Germinal center (tissue), 1 donor: ENCODE measurements around the gene PTTG1IP.
"Not testable (repeated sequence)": the region's sequence is repeated elsewhere in the genome, so short reads cannot be mapped to it uniquely, and the experiment has no call there.

Experiments used
- DNase-seq: peaks from one replicate; pipeline ENCODE4 v3.0.0; 2012; ENCODE audit warnings: mixed read lengths, low spot score

PTTG1IP gene, protein sequence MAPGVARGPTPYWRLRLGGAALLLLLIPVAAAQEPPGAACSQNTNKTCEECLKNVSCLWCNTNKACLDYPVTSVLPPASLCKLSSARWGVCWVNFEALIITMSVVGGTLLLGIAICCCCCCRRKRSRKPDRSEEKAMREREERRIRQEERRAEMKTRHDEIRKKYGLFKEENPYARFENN

DNA sequence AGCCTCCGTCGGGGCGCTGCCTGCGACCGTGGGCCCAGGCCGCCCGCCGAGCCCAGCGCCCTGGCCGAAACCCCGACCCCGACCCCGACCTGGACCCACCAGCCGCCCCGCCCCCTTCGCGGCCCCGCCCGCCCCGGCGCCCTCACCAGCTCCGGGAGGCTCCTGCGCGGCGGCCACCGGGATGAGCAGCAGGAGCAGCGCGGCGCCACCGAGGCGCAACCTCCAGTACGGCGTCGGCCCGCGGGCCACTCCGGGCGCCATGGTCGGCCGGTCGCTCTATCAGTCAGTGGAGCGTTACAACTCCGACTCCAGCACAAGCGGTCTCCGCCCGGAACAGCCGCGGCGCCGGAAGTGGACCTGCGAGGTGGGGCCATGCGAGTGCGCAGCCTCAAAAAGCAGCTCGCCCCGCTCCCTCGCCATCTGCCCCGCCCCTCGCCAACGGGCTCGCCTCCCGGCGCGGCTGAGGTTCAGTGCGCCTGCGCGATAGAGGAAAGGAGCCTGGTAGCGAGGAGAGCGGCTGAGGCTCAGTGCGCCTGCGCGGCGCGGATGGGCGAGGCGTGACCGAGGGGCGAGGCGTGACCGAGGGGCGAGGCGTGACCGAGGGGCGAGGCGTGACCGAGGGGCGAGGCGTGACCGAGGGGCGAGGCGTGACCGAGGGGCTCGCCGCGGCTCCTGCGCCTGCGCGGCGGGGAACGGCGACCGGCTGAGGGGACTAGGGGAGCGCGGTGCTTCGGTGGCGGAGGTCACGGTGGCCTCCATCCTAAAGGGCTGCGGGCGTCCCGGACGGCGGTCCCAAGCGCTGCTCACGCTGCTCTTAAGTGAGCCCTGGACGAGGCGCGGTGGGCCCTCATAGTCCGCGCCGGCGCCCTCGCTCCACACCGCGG, at the start of gene PTTG1IP:
PTTG1IP (minus strand) TSS at position 335 of the 884 bp plus-strand sequence; CDS start at position 261, 74 bp downstream.
- DNase-seq = peak; percentile 100

DNA sequence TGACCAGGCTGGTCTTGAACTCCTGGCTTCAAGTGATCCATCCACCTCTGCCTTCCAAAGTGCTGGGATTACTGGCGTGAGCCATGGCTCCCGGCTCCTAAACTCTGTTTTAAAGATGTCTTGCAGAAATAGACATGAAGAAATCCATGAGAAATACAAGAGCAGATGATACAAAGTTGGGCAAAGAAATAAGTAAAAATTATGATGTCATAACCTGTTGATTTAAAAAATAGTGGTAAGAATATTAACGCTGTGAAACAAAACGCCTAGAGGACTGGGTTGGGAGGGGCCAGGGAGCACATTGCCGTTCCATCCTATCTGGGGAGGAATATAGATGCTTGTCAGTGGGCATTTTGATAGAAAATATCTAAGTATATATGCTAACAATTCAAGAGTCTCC, 48.4 kb upstream of the PTTG1IP start:
- no peak for DNase-seq

DNA sequence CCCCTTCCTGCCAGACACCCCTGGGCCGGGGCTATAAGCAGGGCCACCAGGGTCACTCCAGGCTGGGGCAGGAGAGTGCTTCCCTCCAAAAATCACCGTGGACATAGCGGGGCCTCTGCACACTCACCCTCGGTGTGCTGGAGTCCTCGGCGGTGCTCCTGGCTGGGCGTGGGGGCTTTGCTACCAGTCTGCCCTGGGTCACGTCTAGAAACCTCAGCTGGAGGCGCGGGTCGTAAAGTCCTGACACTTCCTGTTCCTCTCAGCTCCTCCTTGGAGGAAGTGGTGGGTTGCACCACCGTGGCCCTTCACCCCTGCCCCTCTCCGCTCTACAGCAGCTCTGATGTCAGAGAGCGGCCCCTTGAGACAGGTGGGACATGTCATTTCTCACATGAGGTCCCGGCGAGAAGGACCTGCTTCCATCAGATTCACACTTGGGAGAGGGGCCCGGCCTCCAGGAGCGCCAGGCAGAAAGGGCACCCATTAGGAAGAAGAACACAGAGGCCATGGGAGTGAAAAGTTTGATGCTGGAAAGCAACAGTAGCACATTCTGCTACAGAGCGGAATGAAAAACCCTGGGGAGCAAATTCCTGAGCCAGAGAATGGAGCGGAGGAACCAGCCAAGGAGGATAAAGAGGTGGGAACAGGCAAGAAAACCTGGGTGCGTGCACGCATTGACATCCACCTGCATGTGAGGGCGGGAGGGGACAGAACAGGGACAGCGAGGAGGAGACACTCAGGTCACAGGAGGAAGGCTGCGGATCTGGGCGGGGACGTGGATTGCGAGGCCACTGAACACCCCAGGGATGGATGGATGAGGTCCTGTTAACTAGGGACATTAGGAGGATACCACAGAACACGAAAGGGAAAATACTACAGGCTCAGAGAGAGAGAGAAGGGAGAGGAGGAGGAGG, 47.5 kb upstream of the PTTG1IP start, which contains the start of gene ITGB2:
ITGB2 (minus strand) TSS at position 206 of the 911 bp plus-strand sequence. CDS start 10,117 bp downstream, outside the sequence.
- peak; percentile 70 for DNase-seq

DNA sequence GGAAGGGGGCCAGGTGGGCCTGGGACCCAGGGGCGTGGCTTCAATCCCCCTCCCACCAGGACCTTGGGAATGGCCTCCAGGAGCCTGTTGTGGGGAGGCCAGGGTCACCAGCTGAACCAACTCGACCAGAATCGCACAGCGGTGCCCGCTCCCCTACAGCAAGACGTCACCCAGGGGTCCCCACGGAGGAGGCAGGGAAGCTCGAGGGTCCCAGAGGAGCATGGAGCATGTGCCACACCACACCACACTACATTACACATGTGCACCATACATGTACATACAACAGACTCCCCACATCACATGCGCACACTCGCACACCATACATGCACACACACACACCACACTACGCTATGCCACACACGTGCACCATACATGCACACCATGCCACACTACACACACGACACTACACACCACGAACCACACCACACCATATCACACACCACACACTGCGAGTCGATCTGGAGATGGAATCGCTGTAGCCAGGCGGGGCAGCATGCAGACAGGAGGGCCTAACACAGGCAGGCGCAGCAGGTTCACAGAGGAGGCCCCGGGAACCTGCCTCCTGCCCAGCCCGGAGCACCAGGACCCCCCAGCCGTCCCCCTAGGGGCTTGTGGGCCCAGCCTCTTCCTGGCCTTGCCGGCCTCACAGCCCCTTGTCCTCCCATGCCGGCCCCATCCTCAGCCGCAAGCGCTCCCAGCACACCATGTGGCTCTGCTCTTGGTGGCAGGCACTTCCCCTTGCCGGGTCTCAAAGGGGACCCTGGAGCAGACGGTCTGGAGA, 46.6 kb upstream of the PTTG1IP start:
- DNase-seq = no peak

DNA sequence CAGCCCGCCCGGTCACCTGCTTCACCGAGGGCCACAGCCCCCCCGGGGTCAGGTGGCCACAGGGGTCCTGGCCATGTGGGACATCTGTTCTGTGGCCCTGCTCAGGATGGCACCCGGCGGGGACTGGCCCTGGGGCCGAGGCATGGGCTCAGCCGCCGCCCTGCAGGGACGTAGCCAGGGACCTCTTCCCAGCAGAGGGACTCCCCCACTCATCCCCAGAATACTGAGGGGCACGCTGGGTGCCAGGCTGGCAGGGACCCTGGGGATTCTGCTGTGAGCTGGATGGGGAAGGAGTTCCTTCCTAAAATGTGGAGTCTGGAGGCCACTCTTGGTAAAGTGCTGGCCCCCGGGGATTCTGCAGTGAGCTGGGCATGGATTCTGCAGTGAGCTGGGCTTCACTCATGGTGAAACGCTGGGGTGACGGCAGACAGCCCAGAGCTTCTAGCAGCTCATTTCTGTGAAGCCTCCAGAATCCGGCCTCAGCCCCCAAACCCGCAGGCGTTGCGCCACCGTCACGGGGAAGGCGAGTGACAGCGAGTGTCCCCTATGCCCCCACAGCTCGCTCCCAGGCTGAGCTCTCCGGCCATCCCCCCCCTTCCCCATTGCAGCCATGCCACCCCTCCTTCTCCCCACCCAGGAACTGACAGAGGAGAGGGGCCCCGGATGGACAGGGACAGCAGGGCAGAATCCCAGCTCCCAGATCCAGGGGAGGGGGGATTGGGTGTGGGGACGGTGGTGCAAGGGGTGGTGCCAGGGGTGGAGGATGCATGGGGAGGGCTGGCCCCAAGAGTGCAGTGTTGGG, 45.8 kb upstream of the PTTG1IP start:
- DNase-seq = no peak

DNA sequence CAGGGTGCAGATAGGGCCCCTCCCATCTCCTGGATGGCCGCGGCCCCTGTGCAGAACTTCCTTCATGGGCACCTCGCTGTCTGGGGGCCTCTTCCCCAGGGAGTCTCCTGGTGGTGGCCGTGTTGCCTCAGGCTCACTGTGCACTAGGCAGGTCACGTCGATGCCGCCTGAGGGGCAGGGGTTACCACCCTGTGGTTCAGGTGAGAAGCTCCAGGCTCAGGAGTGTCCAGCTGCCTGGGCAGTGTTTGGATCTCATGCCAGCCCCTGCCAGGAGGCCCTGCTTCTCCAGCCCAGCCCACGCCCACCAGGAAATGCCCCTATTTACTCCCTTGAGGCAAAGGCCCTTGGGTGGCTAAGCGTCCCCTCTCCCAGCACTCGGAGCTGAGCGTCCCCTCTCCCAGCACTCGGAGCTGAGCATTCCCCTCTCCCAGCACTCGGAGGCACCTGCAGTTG, 45.1 kb upstream of the PTTG1IP start:
- DNase-seq = no peak

DNA sequence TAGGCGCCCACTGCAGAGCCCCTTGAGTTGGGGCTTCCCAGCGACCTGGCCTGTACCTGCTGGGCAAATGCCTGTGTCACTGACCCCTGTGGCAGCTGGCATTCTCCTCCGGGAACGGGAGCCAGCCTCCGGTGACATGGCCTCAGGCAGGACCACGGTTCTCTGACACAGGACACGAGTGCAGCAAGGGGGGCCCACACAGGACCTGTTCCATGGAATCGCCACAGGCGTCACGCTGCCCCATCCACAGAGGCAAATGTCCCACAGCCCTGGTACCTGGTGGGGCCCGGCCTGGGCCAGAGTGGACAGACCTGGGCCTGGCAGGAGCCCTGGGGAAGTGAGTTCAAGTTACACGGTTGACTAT, 44.6 kb upstream of the PTTG1IP start:
- DNase-seq = no peak

DNA sequence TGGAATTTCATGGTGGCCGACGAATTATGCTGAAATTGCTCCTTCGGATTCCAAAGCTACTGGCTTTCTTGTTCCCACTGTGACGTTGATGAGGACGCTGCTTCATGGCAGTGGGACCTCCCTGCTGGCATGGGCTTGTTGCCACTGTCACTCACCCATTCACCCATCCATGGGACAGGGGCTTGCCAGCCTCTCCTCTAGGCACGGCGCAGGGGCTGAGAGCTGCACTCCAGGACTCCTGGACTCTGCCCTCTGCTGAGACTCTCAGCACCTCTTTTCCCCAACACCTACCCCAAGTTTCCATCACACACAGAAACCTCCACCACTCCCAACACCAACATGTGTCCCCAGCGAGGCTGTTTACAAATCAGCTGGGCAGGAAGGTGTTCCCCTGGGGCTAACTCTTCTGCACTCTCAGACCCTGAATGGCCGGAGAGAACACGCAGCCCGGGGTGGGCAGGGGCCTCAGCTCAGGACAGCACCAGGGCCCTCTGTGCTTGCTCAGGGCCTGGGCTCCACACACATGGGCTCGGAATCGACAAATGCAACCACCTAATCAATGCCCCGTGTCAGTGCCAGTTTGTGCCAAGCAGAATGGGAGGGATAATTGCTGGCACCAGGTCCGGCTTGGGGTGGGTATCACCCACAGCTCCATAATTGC, 44.1 kb upstream of the PTTG1IP start:
- DNase-seq = no peak

DNA sequence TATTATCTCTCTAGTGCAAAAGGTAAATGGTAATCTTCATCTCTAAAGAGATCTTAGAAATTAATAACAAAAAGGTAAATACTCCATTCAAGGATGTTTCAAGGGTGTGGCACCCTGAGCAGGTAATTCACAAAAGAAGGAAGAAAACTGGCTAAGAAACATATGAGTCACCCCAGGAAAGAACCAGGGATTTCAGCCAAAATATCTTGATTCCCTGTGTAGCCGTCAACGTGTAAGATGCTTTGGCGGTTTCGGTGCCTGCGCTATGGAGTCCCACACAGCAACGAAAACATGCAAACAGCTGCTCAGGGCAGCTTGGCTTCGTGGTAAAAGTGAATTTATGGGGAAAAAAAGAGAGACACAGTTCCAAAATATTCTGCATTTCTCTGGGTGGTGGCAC, 43.5 kb upstream of the PTTG1IP start:
- DNase-seq = no peak

DNA sequence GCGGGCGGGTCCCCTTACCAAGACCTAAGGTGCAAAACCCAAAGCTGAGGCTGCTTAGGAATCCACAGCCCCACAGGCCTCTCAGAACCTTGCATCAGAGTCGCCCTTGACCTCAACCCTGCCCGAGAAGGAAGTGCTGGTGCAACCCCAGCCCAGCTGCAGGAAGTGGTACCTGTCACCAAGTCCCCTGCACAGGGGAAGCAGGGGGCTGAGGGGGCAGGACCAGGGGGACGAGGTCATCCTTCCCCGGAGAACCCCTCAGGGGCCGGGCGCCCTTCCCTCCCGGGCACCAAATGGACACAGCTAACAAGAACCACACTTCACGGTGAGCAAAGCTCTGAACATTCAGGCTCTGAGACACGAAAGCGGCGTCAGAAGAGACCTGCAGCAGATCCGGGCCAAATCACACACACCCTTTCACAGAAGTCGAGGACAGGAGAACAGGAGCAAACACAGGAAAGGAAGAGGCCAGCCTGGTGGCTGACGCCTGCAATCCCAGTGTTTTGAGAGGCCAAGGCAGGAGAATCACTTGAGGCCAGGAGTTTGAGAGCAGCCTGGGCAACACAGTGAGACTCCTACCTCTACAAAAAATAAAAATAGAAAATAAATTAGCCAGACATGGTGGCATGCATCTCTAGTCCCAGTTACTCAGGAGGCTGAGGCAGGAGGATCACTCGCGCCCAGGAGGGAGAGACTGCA, 40.8 kb upstream of the PTTG1IP start:
- peak; percentile 49 for DNase-seq

DNA sequence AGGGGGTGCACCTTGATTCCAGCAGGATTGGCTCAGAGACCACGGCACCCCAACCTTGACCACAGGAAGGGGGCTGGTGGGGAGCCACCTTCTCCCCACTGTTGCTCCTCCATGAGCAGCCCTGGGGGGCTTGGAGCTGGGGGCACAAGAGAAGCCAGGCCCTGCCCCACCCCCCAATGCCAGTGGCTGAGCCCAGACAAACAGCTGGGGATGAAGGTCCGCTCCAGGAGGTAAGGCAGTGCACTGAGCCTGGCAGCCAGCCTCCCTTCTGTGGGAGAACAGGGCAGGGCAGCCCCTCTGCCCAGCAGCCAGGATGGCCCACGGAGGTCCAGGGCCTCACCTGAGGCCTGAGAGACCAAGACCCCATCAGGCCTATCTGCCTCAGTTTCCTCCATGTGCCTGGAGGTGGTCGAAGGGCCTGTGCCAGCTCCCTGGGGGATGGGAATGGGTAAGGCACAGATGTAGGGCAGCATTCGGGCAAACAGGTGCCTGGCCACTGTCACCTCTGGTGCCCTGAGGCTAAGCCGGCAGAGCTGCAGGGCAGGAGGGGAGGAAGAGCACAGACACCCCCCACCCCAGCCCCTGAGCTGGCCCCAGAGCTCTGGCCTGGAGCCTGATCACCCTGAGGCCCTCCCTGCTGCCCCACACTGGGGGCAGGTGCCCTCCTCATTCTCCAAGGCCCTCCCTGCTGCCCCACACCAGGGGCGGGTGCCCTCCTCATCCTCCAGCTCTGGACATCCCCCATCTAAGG, 40.1 kb upstream of the PTTG1IP start:
- DNase-seq = no peak

DNA sequence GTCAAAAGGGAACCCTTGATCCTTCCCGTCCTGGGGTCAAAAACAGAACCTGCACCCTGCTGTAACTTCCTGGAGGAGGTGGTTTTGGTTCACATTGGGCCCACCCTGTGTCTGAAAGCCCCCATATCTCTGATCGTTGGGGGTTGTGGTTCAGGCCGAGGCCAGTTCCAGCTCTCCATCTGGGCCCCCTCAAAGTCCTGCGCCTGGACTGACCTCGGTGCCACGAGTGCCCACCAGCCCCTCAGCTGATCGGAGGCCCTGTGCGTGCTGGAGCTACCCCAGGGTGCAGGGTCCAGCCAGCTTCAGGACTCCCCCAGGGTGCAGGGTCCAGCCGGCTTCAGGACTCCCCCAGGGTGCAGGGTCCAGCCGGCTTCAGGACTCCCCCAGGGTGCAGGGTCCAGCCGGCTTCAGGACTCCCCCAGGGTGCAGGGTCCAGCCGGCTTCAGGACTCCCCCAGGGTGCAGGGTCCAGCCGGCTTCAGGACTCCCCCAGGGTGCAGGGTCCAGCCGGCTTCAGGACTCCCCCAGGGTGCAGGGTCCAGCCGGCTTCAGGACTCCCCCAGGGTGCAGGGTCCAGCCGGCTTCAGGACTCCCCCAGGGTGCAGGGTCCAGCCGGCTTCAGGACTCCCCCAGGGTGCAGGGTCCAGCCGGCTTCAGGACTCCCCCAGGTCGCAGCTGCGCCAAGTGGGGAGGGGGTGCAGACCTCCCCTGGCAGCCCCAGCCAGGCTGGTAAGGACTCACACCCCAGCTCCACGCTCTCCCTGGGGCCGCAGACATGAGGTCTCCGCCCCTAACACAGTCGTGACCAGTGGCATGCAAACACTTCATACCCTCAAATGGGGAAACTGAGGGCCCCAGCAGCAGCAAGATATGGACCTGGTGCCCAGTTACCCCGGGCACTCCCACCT, 39.3 kb upstream of the PTTG1IP start:
- not testable (repeated sequence) for DNase-seq

DNA sequence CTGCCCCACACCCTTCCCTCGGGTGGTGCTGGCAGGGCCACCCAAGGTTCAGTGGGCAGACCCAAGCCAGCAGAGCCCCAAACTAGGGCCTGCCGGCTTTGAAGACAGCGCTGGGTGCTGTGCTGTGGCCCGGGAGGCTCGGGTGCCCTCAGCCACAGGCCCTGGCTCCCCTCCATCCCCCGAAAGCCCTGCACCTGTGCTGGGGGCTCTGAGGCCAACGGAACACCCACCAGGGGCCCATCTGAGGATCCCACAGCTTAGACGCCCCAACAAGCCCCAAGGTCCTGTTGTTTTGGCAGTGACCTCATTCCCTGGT, 38.6 kb upstream of the PTTG1IP start:
- no peak for DNase-seq

DNA sequence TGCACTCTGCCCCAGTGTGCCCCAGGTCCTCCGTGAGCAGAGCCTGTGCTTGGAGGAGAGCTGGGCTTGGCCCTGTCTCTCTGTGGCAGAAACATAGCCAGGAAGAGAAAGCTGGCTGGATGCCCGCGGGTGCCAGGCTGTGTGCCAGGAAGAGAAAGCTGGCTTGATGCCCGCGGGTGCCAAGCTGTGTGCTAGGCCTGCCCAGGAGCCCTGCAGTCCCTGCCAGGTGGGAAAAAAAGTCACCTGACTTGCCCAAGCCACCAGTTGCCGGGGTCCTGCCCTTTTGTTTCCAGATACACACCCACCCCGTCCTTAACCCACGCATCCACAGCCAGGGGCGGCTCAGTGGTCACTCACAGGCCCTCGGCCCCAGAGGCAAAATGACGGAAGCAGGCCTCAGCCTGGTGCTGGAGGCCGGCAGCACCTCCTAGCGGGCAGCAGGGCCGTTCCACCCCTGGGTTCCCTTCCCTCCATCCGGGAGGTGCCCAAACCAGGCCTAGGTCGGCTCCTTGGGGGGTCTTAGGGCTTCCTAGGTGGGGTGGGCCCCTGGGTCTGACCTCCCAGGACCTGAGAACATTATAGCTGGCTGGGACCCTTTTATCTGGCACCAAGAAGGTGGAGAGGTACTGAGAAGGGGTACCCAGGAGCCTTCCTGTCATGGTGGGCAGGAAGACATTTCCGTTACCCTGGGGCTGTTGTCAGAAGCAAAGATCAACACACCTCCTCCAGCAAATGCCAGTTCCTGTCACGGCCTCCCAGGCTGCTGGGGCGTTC, 38.1 kb upstream of the PTTG1IP start:
- no peak for DNase-seq

DNA sequence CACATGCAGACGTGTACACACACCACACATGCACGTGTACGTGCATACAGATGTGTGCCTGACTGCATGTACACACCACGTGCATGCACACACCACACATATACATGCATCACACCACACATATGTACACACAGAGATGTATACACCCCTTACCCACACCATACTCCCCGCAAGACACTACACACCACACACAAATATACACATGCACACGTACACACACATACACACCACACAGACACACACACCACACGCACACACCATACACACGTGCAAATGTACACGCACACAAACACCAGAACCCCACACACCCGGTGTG, 37.5 kb upstream of the PTTG1IP start:
- DNase-seq = no peak

DNA sequence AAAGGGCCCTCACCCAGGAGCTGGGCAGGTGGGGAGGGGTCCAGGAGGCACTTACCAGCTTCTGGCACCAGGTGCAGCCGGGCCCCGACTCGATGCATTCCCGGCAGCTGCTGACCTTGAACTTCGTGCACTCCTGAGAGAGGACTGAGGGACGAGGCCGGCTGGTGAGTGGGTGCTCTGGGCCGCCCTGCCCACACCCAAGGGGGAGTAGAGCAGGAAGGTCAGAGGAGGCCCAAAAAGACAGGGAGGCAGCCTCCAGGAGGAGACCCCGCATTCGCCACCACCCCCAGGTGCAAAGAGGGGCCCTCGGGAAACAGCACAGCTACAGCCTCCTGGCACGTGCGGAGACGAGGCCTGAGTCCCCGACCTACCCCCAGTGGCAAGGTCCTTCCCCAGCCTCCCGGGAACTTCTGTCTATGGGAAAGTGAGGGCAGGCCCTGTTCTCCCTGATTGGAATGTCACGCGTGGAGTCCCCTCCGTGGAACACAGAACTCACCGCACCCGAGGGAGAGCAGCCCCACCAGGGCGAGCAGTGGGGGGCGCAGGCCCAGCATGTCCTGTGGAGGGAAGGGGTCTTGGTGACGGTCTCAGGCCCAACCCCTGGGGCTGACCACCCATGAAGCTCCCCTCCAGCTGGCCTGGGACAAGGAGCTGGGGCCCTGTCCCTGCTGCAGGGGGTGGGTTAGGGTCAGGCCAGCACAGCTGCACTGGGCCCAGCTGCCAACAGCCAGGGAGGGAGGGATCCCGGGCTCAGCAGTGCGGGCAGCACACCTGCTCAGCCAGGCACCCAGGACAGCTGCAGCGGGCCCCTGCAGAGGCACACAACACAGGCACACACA, 37.0 kb upstream of the PTTG1IP start:
- DNase-seq = no peak
